DMS114 treated with DMSO at 0.1 percent for 48 hours (cell line): Measurements from ENCODE around the gene TEPSIN.

Experiments
- DNase-seq: peaks from one replicate; lab custom pipeline; 2025; ENCODE audit not compliant: unreplicated experiment; lab: John Stamatoyannopoulos, UW

TEPSIN gene

DNA sequence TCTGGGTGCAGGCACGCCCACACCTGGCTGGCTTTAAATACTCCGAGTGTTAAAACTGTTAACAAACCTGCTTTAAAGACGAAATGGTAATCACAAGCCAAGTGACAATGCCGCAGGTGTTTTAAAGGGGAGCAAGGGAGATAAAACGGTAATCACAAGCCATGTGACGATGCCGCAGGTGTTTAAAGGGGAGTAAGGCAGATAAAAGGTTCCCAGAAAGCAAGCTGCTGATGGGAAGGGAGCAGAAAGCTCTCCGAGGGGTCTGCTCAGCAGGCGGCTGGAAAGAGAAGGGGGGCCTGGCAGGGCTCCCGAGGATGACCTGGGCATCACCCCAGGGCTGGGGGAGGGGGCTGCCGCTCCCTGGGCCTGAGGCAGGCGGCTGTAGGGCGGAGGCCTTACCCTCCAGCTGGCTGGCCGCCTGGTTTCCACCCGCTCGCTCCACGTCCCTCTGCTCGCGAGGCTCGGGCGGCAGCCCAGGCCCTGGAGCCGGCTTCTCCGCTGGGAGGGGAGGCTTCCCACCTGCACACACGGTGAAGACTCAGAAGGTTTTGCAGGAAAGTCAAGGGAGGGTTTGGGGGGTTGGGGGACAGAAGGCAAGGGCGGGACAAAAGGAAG, 12.3 kb upstream of the TEPSIN start:
- no peak for DNase-seq

DNA sequence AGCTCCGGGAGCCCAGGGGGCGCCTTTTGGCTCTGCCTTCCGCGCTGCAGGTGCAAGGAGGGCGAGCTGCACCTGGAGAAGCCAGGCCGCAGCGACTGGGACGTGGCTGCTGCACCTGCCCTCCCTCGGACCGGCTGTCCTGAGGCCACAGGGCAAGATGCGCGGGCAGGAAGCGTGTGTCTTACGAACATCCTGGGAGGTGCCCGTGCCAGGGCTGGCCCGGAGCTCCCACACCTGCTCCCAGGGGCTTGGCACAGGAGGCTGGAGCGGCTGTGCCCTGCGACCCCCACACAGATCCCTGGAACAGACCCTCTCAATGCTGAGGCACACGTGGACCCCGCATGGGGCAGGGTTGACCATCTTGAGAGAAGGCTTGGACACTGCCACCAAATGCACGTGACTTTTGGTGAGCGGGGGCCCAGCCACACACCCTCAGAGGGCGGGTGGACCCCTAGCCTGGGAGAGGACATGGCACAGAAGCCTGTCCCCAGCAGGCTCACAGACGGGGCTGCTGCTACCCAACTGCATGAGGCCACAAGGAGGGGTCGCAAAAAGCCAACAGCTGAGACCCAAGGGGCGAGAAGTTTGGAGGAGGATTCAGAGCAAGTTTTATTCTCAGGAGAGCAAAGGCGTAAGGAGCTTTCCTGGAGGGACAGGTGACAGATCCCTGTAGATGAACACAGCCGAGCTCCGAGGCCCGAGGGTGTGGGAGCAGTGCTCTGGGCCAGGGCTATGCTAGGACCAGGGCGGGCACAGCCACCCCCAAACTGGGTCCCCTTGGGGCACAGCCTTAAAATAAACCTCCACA, 11.6 kb upstream of the TEPSIN start:
- DNase-seq = no peak

DNA sequence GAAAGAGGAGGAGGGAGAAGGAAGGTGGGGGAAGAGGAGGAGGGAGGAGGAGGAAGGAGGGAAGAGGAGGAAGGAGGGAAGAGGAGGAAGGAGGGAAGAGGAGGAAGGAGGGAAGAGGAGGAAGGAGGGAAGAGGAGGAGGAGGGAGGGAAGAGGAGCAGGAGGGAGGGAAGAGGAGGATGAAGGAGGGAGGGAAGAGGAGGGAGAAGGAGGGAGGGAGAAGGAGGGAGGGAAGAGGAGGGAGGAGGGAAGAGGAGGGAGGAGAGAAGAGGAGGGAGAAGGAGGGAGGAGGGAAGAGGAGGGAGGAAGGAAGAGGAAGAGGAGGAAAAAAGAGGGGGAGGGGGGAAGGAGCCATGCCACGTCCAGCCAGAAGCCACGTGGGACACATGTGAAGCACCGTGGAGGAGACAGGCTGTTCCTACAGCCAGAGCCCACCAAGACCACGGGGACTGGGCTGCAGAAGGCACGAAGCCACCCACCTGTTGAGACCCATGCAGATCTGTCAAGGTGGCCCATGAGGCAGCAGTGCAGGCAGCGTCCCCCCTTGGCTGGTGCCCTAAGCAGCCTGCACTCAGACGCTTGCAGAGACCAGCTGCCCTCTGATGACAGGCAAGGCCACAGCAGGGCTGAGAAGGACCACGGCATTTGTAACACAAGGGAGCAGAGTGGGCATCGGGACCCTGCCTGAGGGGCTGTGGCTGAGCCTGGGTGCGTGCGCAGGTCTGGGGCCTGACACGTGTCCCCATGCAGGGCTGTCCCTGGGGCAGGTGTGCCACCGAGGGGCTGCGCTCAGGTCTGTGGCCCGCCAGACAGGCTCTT, 10.6 kb upstream of the TEPSIN start:
- DNase-seq = no peak

DNA sequence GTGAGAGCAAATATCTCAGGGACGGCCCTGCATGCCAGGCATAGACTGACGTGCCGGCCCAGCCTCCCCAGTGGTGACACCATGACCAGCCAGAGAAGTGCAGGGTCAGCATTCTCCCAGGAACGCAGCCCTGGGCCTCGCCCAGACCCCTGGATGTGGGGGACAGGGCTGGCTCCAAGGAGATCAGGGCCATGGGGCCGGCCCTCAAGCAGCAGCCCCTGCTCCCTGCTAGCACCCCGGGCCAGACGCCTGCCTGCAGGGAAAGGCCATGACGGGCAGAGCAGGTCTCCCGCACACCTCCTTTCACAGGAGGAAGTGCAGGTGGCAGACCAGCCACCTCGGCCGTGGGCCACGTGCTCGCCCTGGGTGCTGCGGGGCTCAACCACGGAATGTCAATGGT, 9.8 kb upstream of the TEPSIN start:
- DNase-seq = no peak

DNA sequence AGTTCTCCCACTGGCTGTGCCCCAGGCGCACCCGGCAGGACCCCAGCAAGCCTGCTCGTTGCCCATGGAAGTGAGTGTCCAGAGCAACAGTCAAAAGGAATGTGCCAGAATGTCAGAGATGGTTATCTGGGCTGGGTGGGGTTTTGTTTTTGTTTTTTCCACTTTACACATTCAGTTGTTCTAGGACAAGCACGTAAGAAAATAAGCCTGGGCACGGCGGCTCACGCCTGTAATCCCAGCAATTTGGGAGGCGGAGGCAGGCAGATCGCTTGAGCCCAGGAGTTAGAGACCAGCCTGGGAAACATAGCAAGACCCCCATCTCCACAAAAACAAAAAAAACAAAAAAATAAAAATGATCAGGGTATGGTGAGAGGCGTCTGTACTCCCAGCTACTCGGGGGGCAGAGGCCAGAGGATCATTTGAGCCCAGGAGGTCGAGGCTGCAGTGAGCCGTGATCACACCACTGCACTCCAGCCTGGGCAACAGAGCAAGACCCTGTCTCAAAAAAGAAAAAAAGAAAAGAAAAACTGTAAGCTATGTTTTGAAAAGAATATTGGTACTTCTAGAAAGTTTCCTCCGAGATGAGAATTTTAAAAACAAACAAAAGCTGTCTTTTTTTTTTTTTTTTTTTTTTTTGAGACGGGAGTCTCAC, 8.6 kb upstream of the TEPSIN start:
- no peak for DNase-seq

DNA sequence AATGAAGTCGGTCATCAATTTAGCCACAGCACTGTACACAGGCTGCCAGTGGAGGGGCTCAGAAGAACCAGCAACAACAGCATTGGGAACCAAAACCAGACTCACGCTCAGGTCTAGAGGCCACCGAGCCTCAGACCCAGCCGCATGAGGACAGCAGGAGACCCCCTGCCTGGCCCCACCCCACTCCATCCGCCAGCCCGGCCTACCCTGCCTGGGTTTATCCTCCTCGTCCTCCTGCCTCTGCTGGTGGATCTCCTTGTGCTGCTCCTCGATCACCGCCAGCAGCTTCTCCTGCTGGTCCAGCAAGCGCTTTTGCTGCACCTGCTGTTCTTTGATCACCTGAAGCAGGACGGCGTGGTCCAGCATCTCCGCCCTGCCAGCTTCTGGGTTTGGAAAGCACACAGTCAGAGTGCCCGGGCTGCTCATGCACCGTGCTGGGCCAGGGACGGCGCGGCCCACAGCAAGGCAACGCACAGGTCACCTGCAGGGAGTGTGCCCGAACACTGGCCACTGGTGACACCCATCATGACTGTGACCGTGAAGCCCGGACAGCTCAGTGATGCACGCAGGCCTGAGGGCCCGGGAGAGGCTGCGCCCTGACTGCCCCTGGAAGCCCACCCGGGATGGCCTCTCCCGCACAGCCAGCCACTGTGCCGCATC, 8.0 kb upstream of the TEPSIN start:
- no peak for DNase-seq

DNA sequence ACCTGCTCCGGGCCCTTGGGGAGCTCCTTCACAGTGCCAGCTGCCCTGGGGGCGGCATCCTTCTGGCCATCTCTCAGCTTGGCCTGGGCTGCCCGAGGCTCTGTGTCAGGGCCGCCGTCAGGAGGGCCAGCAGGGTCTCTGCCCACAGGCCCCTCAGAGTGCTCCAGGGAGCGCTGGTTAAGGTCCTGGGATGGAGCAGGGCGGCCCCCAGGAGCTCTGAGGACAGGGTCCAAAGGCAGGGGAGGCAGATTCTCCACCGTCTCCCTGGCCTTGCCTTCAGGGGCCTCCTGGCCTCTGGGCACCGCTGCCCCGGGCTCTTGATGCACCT, 7.5 kb upstream of the TEPSIN start:
- no peak for DNase-seq

DNA sequence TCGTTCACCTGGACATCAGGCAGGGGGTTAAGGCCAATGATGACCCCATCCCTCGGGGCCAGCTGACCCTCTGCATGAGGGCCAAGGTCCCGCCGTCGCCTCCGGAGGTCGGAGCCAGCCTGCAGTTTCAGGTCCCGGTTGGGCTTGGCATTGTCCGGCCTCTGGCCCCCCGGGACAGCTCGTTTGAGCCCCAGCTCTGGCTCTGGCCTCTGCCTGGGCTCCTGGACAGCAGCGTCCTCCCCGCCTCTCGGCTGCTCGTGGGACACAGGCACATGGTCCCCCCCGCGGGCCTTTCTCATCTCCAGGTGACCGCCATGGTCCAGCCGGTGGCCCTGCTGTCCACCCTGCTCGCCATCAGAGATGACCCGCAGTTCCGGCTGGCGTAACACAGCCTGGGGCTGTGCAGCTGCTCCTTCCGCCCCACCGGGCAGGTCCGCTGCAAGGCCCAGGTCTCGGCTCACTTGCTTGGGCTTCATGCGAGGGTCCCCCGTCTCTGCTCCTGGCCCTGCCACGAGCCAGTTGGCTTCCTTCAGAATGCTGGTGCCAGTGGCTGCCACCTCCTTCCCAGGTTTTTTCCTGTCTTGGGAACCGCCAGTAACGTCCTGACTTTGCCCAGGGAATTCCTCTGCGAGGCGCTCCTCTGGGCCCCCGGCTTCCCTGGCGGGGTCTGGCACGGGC, 6.9 kb upstream of the TEPSIN start:
- DNase-seq = no peak

DNA sequence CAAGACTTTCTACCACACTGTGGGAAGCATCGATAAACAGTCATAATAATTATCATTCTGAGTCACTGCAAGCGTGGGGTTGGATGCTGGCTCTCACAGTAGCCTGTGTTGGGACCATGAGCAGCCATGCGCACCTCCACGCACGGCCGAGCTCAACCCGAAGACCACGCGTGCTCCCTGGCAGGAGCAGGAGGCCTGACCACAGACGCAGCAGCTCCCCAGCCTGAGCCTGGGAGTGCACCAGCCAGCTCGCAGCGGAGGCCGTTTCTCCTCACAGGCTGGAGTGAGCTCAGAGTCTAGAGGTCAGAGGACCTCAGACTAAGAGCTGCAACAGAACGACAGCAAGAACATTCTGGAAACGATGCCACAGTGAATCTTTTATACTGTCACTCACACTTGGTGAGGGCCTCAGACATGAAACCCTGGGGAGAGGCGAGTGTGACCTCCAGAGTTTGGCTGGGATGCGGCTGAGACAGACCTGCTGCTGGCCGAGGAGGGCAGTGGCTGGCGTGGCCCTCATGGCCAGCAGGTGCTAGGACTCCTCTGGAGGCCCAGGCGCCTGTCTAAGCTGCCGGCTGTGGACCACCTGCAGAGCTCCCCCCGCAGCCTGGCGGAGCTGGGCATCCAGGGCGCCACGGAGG, 6.3 kb upstream of the TEPSIN start:
- DNase-seq = no peak

DNA sequence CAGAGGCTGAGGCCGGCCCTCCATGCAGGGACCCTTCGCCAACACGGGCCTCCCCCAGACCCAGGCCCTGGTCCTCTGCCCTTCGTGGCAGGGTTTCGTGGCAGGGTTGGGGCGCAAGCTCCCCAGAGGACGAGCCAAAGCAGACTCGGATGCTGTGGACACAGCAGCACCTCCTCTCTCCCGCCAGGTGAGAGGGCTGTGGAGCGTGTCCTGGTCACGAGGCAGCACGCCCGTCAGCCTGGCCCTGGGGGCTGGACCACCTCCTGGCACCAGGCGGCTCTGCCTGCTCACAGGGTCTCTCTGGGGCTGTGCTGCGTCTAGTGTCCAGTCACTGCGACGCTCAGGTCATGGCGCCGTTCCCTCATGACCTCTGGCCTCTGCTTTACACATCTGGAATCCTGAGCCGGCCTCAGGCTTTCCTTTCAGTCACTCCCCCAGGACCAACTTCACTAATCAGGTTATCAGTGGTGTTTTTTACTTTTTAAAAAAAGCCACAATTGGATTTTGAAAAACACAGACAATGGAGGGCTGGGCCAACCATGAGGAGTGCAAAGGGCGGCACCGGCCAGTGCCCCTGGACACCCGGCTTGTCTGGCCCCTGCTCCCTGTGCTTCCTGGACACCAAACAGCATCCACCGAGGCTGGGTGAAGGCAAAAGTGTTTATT, 5.6 kb upstream of the TEPSIN start:
- DNase-seq = no peak

DNA sequence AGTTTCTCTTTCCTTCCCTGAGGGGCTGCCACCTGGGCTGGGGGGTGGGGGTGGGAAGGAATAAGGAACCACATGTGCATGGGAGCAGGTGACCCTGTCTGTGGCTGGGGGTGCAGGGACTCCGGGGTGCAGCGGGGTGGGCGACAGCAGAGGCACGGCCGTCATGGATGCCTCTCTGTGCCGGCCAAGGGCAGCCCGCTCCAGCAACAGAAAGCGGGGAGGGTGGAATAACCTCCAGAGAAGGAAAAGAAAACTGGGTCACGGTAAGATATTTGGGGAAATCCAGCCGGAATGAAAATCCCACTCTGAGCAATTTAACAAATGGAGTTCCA, 4.4 kb upstream of the TEPSIN start:
- no peak for DNase-seq

DNA sequence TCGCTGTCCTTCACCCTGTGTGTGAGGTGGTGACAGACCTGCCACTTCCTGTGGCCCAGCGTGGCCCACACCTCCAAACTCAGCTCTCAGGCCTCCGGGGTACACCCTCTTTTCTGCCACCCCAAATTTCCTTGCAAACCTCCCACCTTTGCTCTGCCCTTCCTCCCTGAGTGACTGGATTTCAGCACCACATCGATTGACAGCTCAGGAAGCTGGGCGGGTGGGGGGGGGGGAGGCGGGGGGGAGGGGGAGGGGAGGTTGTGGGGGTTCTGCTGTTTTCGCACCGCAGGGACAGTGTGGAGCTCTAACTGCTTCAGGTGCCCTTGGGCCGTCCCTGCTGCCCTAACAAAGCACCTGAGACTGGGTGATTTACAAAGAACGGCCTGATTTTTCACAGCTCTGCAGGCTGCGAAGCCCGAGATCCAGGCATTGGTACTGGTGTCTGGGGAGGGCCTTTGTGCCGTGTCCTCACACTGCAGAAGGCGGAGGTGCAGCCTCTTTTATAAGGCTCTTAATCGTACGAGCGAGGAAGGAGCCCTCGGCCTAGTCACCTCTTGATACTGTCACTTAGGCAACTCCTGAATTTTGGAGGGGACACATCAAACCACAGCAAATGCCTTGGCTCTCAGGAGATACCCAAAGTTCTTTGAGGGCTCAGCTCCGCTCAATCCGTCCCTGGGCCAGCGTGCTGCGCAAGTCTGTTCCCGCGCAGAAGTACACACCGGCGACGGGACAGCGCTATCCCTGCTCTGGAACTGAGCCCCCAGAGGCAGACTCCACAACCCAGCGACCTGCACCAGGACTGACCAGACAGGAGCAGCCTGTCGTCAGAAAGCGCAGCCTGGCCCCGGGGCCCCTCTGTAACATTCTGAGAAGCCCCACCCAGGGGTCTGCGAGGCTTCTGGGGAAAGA, 3.8 kb upstream of the TEPSIN start:
- no peak for DNase-seq

DNA sequence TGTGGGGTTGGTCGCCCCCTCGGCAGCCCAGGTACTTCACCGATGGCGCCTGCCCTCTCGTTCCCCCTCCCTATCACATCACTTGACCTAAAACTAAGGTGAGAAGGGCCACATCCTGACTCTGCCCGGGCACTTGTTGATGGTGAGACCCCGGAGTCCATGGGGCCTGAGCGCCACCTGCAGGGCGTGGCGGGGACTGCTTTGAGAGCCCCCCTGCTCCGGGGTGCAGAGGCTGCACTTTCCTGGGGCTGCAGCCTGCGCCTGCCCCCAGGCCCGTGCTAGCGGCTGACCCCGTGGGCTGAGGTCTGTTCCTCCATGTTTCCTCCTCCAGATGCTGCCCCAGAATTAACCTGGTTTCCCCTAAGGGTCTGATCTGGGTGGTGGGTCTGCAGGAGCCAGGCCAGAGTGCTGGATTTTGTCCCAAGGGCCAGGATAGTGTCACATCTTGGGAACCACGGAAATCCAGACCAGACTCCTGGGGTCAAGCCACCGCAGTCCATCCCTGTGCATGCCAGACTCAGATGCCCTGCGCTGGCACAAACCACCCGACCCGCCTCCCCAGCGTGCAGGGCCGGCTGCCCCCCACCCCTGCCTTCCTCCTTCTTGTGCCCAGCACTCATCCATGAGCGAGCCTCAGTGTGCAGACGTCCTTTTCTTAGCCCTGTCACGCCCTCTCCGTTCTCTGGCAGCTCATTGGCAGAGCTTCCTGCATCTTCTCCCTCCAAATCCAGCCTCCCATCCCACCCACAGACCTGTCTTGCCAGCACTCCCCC, 3.0 kb upstream of the TEPSIN start:
- no peak for DNase-seq

DNA sequence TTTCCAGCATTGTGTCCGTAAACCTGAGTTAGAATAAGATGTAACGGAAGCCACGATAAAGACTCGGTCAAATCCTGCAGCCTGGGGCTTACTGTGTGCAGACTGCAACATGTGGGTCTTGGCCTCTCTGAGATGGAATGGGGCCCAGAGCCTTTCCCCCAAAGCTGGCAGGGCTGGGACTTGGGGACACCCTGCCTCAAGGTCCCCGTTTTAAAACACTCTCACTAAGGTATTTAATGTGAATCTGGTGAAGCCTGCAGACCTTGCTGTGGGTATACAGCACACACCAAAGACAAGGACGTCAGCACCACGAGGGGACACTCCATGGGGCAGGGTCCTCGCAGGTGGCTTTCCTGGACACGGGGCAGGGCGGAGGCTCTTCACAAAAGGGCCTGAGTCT, 2.3 kb upstream of the TEPSIN start:
- no peak for DNase-seq

DNA sequence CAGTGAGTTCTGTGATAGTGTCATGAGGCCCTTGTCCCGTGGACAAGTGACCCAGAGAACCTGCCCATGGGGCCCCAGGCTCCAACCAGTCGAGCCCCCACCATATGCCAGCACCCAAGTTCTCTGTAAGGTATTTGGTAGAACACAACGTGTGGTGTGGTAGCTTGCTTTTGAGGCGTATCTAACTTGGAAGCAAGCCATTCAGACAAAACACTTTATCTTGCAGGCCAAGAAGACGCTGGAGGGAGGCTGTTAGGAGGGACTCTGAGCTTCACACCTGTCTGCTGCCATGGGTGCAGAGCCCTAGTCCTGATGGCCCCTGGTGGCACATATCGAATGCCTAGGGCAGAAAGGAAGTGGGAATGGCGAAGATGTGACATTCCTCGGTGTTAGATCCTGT, 1.9 kb upstream of the TEPSIN start:
- no peak for DNase-seq

DNA sequence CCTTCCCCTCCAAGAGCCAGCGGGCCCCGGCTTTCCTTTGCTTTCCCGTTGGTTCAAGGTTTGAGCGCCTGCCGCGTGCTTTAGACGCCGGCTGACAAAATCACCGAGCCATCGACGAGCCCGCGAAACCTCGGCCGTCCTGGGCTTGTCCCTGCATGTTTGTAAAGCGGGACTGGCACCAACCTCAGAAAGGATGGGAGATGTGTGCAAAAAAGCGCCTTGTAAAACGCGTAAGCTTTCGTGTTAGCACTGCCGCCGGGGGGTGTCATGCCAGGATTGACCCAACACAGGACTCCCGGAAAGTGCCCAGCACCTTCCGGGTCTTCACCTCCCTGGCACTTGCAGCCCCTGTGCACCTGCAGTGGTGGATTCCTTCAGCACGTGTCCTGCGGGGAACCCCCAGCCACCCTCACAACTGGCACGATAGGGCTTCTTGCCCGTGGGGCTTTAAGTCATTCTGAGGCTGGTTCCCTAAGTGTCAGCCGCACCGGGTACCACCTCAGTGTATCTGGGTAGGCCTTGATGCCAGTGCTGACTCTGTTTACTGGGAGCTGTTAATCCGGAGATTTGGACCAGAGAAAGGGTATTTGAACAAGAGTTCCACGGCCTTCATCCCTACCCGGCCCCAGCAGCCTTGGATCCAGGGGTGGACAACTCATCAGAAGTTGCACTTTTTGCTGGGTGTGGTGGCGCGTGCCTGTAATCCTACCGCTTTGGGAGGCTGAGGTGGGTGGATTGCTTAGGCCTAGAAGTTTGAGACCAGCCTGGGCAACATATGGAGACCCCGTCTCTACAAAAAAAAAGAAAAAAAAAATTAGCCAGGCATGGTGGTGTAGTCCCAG, 1.1 kb upstream of the TEPSIN start:
- no peak for DNase-seq

DNA sequence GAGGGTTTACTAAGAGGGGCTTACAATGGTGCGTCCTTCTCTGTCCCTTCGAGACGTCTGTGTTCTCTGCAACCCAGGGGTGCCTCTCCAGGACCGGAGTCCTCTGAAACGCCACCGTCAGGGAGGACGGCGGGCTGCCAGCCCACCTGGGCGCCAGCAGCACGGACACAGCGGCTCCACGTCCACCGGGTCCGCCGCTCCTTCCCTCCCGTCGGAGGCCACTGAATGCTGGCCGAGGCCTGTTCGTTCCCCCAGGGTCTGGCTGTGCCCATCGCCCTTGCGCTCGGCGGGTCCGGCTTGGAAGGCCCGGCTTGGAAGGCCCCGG, 403 bp downstream of the TEPSIN start:
- no peak for DNase-seq
